ENCODE results near the gene RANBP1. TPM values are rescaled to one million over a fixed set of nuclear protein-coding genes. Genes with fewer than 3 reads are reported as not detected.

Gene RANBP1
- total and polyA plus RNA-seq, 9 of the 15 experiments (the other 6 are each of a cell fraction or from before 2014, with no cell fraction given) = 162 to 2,891 (median 1,289) TPM

DNA sequence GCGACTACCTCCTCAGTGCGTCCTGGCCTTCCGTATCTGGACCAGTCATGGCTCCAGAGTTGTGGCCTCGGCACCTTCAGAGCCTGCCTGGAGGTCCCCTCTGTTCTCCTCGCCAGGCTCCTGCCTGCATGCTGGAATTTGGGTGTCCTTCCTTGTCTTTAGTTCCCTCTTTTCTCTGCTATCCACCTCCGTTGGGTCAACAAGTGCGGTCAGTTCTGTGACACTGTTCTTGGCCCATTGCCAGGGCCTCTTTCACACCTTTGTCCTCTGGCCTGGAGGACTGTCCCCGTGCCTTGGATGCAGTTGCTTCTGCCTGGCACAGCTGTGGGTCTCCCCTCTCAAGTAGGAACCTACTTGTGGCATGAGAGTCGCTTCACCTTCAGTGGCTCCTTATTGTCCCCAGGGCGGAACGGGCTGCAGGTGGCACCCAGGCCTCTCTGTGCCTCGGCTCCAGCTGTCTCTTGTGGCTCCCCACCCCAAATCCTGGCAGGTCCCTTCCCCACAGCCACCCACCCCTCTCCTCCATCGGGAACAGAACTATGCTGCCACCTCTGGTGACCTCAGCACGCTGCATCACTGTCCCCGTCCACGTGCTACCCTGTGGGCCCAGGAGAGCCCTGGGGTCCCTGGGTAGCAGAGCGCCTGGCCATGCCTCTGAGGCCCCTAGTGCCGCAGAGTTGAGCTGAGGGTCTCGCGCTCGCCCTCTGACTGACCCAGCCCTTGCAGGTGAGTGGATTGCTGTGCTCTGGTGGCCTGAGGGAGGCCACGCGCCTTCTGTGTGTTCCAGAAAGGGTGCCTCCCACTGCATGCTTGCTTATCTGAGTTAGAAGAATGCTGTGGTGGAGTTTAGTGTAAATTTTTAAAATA is 31.1 kb upstream of the RANBP1 start (continued):
- TF ChIP-seq, protein P1, sequence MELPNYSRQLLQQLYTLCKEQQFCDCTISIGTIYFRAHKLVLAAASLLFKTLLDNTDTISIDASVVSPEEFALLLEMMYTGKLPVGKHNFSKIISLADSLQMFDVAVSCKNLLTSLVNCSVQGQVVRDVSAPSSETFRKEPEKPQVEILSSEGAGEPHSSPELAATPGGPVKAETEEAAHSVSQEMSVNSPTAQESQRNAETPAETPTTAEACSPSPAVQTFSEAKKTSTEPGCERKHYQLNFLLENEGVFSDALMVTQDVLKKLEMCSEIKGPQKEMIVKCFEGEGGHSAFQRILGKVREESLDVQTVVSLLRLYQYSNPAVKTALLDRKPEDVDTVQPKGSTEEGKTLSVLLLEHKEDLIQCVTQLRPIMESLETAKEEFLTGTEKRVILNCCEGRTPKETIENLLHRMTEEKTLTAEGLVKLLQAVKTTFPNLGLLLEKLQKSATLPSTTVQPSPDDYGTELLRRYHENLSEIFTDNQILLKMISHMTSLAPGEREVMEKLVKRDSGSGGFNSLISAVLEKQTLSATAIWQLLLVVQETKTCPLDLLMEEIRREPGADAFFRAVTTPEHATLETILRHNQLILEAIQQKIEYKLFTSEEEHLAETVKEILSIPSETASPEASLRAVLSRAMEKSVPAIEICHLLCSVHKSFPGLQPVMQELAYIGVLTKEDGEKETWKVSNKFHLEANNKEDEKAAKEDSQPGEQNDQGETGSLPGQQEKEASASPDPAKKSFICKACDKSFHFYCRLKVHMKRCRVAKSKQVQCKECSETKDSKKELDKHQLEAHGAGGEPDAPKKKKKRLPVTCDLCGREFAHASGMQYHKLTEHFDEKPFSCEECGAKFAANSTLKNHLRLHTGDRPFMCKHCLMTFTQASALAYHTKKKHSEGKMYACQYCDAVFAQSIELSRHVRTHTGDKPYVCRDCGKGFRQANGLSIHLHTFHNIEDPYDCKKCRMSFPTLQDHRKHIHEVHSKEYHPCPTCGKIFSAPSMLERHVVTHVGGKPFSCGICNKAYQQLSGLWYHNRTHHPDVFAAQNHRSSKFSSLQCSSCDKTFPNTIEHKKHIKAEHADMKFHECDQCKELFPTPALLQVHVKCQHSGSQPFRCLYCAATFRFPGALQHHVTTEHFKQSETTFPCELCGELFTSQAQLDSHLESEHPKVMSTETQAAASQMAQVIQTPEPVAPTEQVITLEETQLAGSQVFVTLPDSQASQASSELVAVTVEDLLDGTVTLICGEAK (IDR thresholded peaks at IDR 0.05) = no peak
- TF ChIP-seq, protein P1 (CRISPR knock-in tag; IDR thresholded peaks at IDR 0.05) = no peak
- TF ChIP-seq SIN3A (IDR thresholded peaks at IDR 0.05; ENCODE audit: borderline replicate concordance in 2 of 2, control insufficient read depth in 1 of 2, low read depth in 2 of 2, low read length in 2 of 2) (peak in 1 of 2 experiments; percentile 71; a peak in 1 of 4 replicates), ZC3H11A (IDR thresholded peaks at IDR 0.05; ENCODE audit: low read depth, low read length) (no peak; the same call in 1 of the 2 replicates), ZNF121 (CRISPR knock-in tag; conservative IDR thresholded peaks at IDR 0.05) (no peak), CREB1 (IDR thresholded peaks at IDR 0.05) (no peak), CREB1 (CRISPR knock-in tag; IDR thresholded peaks at IDR 0.05) (no peak), ARID2 (IDR thresholded peaks at IDR 0.05) (no peak), BACH1 (tag; IDR thresholded peaks at IDR 0.05) (no peak), CREBBP (IDR thresholded peaks at IDR 0.05; ENCODE audit: low read depth, low read length) (no peak), YBX1 (IDR thresholded peaks at IDR 0.05) (no peak), ZNF41 (CRISPR knock-in tag; conservative IDR thresholded peaks at IDR 0.05) (peak; percentile 70; the same call in 1 of the 2 replicates), SAFB (IDR thresholded peaks at IDR 0.05; ENCODE audit: borderline replicate concordance, low read depth, low read length) (no peak), ZBTB8A (IDR thresholded peaks at IDR 0.05; ENCODE audit: partially characterized antibody) (no peak), ZFP36 (IDR thresholded peaks at IDR 0.05; ENCODE audit: low read depth, low read length, partially characterized antibody) (peak; percentile 29)
- TF ChIP-seq, protein P2, sequence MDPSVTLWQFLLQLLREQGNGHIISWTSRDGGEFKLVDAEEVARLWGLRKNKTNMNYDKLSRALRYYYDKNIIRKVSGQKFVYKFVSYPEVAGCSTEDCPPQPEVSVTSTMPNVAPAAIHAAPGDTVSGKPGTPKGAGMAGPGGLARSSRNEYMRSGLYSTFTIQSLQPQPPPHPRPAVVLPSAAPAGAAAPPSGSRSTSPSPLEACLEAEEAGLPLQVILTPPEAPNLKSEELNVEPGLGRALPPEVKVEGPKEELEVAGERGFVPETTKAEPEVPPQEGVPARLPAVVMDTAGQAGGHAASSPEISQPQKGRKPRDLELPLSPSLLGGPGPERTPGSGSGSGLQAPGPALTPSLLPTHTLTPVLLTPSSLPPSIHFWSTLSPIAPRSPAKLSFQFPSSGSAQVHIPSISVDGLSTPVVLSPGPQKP (CRISPR knock-in tag; IDR thresholded peaks at IDR 0.05) = no peak

Data from K562 (cell line).